D721Med (cell line): ENCODE results near the gene EML6.

Source experiments
- DNase-seq: peaks from one replicate; pipeline ENCODE4 v3.0.0; 2011; ENCODE audit warnings: low spot score; ENCODE audit not compliant: insufficient read length
- FAIRE-seq: peaks from 2 replicates; lab custom pipeline; 2011; peaks lifted over from hg19 to GRCh38; lab: Jason Lieb, UNC
- CTCF ChIP-seq: IDR thresholded peaks from 2 replicates; pipeline ENCODE4 v1.5.1; 2012; ENCODE audit warnings: mild to moderate bottlenecking, control low read depth; ENCODE audit not compliant: insufficient read depth; ENCODE audit errors: missing control alignments

Gene EML6

GRCh38 chr2:54956111-54956627 is 232.7 kb downstream of the EML6 start:
- FAIRE-seq (peak; percentile 58), DNase-seq (peak; percentile 66)
- no peak for TF ChIP-seq CTCF

DNA sequence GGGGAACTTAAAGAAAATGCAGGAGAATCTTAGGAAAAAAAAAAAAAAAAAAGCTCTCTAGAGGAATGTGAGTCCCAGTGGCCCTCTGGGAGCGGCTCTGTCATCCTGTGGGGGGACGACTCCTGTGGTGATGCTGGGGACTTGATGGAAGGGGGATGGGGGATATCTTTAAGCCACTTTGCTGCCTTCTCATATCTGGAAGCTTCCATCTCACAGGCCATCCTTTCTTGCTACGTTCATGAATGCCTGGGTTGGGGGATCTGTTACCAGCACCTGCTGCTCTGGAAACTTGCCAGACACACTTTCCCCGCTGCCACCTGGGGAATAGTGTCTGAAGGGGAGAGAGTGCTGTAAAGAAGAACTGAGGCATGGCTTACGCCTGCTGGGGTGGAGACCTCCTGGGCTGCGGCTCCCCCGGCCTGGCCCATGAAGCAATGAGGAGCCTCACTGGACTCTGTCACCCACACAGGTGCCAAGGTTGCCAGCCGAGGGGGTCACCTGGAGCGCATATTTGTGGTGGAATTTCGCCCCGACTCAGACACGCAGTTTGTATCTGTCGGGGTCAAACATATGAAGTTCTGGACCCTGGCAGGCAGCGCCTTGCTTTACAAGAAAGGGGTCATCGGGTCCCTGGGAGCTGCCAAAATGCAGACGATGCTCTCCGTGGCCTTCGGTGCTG is 234.0 kb downstream of the EML6 start:
- no peak for FAIRE-seq
- DNase-seq, result no peak
- no peak for TF ChIP-seq CTCF

- FAIRE-seq (no peak), DNase-seq (no peak)
- no peak for TF ChIP-seq CTCF
Measured at GRCh38 chr2:54958717-54959371, 235.4 kb downstream of the EML6 start.

- no peak for FAIRE-seq
- no peak for TF ChIP-seq CTCF
- DNase-seq, result no peak
Measured at GRCh38 chr2:54960164-54960563, 236.7 kb downstream of the EML6 start.

DNA sequence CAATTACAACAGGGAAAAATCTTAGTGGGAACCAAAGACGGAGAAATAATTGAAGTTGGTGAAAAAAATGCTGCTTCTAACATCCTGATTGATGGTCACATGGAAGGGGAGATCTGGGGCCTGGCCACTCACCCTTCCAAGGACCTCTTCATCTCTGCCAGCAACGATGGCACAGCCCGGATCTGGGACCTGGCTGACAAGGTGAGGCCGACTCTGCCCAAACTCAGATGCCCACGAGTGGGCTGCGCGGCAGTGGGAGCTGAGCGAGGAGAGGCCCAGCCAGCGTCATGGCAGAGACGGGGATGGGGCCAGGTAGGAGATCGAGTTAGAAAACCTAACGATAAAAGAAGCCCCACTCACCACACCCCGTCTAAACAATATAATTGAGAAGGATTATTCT is 239.0 kb downstream of the EML6 start:
- DNase-seq (no peak), FAIRE-seq (no peak)
- no peak for TF ChIP-seq CTCF

- TF ChIP-seq CTCF, result no peak
- DNase-seq (no peak), FAIRE-seq (no peak)
Measured at GRCh38 chr2:54962935-54963440, 239.5 kb downstream of the EML6 start.

- TF ChIP-seq CTCF, result no peak
- no peak for FAIRE-seq
Measured at GRCh38 chr2:54963476-54963875, 240.0 kb downstream of the EML6 start.

More at GRCh38 chr2:54963476-54963875, 240.0 kb downstream of the EML6 start:
- DNase-seq, result no peak
